GM04503 (cell line): ENCODE results near the gene PTPRH.

Source experiments
- DNase-seq: peaks from one replicate; pipeline ENCODE4 v3.0.0-alpha.2; 2012; ENCODE audit warnings: low read depth

Gene PTPRH

GRCh38 chr19:55208880-55209692 lies at the start of gene PTPRH:
TSS of gene PTPRH (minus strand) at chr19:55209501. CDS start at chr19:55209433, 68 bp downstream.
- DNase-seq = no peak

GRCh38 chr19:55258476-55258827 lies 49.2 kb upstream of the PTPRH start:
- no peak for DNase-seq

- no peak for DNase-seq
Observed at GRCh38 chr19:55257461-55258420, 48.4 kb upstream of the PTPRH start.

GRCh38 chr19:55256562-55257460 lies 47.5 kb upstream of the PTPRH start:
- DNase-seq = no peak

- no peak for DNase-seq
Observed at GRCh38 chr19:55255618-55256423, 46.5 kb upstream of the PTPRH start.

GRCh38 chr19:55254625-55254977 lies 45.3 kb upstream of the PTPRH start:
- DNase-seq = no peak

- no peak for DNase-seq
Observed at GRCh38 chr19:55253842-55254624, 44.7 kb upstream of the PTPRH start.

GRCh38 chr19:55252760-55253663 lies 43.7 kb upstream of the PTPRH start:
- no peak for DNase-seq

- DNase-seq = no peak
Observed at GRCh38 chr19:55251341-55252081, 42.2 kb upstream of the PTPRH start.

GRCh38 chr19:55250262-55251036 lies 41.1 kb upstream of the PTPRH start:
- no peak for DNase-seq

- DNase-seq = no peak
Observed at GRCh38 chr19:55249841-55250240, 40.5 kb upstream of the PTPRH start.

- DNase-seq = no peak
Observed at GRCh38 chr19:55248704-55249103, 39.4 kb upstream of the PTPRH start.

GRCh38 chr19:55248166-55248675 lies 38.9 kb upstream of the PTPRH start:
- no peak for DNase-seq

GRCh38 chr19:55247621-55248099 lies 38.4 kb upstream of the PTPRH start:
- no peak for DNase-seq

- no peak for DNase-seq
Observed at GRCh38 chr19:55246462-55247451, 37.5 kb upstream of the PTPRH start.

GRCh38 chr19:55245236-55245904 lies 36.1 kb upstream of the PTPRH start:
- DNase-seq = no peak
